ENCODE measurements around the gene KRTAP10-9. TPM values are rescaled to one million over a fixed set of nuclear protein-coding genes. Genes with fewer than 3 reads are reported as not detected.

The KRTAP10-9 gene
- polyA plus RNA-seq, 10 donors: not detected

GRCh38 chr21:44664691-44665090 is 37.8 kb downstream of the KRTAP10-9 start:
- DNase-seq: no peak

DNA sequence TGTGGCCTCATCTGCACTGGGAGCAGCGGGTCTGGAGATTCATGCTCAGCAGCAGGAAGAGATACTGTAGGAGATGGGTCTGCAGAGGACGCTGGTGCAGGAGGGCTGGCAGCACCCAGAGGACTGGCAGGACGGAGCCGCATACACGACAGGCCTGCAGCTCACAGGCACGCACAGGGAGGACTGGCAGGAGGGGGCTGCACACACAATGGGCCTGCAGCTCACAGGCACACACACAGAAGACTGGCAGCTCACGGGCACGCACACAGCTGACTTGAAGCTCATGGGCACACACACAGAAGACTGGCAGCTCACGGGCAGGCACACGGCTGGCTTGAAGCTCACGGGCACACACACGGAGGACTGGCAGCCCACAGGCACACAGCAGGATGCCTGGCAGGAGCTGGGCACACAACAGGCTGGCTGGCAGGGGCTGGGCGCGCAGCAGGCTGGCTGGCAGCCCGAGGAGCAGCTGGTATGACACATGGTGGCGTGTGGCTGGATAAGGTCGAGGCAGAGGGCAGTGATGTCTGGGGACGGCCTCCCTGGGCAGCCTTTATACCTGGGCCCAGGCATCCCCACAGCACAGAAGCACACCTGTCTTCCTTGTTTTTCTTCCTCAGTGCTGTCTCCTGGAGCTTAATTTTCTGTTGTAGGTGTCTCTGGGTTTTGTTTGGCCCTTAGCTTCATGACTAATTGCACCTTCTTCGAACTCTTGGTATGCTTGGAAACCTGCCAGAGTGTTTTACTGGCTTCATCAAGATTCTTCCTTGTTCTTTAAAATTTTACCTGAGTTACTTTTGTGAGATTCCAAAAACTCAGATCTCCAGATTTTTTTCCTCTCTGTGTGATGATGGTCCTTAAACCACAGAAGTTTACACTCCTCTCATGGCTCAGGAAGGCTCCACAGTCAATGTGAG is 39.8 kb downstream of the KRTAP10-9 start, which contains the start of gene KRTAP12-2:
Gene KRTAP12-2 (minus strand): TSS at position 527 of the 920 bp plus-strand sequence. CDS start 41 bp downstream, at position 486.
- DNase-seq: no peak

- no peak for DNase-seq
Measured at GRCh38 chr21:44667612-44668011, 40.7 kb downstream of the KRTAP10-9 start.

DNA sequence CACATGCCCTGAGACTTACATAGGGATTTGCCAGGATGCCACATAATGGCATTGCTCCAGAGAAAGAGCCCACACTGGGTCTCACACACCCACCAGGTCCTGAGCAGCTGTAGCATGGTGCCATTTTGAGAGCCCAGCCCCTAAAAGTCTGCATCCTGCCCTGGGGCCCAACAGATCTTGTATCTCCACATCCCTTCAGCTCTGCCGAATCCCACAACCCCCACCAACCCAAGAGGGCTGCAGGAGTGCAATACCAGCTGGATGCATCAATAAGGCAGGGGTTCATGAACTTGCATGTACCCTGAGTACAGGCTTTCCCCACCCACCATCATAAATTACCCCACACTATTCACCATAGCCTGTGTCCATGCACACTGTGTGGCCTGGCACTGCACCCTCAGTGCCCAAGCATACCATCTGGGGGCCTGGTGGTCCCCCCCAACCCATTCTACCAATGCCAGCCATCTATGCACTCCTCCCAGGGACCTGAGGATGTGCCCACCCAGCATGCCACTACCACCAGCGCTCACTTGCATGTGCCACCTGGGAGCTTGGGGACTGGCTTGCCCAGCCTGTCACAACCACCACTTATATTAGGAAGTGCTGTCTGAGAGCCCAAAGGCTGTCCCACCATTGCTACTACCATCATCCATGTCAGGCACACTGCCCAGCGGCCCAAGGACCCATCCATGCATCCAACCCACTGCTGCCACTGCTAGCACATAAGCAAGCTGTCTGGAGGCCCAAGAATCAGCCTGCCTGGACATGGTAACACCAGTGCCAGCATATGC is 43.9 kb downstream of the KRTAP10-9 start:
- DNase-seq: no peak

DNA sequence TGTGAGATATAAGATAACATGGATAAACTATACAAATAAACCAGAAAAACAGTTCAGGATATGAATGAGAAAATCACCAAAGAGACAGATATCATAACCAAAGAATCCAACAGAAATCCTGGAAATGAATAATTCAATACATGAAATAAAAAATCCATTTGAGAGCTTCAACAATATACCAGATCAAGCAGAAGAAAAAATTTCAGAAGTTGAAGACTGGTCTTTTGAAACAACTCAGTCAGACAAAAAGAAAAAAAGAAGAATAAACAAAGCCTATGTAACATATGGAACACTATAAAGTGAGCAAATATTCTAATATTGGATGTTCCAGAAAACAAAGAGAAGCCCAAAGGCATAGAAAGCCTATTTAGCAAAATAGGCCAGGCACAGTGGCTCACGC is 45.0 kb downstream of the KRTAP10-9 start:
- DNase-seq: no peak

DNA sequence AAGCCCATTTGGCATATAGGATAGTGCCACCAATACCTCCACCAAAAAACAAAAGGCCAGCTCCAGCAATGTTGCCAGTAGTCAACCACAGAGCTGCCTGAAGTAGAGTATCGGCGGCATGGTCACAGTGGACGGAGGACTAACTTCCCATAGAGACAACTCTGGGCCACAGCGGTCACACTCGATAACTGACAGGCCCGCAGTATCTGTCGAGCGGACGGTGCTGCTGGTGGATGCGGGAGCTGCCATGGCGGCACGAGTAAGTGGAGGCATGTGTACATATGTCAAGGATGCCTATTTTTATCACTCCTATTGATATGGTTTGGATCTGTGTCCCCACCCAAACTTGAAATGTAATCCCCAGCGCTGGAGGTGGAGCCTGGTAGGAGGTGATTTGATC is 51.0 kb downstream of the KRTAP10-9 start:
- no peak for DNase-seq

Other genes with a start within 250 kb of the KRTAP10-9 start
- 1 to 10 TPM; 2.0 to 4.3 (median 2.6) TPM for gene LRRC3, start 171.6 kb upstream of the KRTAP10-9 start, polyA plus RNA-seq (ENCODE audit: insufficient read length in 10 of 10)
- not detected for gene KRTAP10-1, start 86.9 kb upstream of the KRTAP10-9 start, polyA plus RNA-seq (ENCODE audit: insufficient read length in 10 of 10)
- not detected for gene KRTAP10-2, start 75.6 kb upstream of the KRTAP10-9 start, polyA plus RNA-seq (ENCODE audit: insufficient read length in 10 of 10)
- gene KRTAP10-3, start 68.3 kb upstream of the KRTAP10-9 start, polyA plus RNA-seq (ENCODE audit: insufficient read length in 10 of 10): not detected
- gene KRTAP10-4, start 53.4 kb upstream of the KRTAP10-9 start, polyA plus RNA-seq (ENCODE audit: insufficient read length in 10 of 10): not detected
- gene KRTAP10-5, start 46.5 kb upstream of the KRTAP10-9 start, polyA plus RNA-seq (ENCODE audit: insufficient read length in 10 of 10): not detected
- not detected for gene KRTAP10-6, start 34.6 kb upstream of the KRTAP10-9 start, polyA plus RNA-seq (ENCODE audit: insufficient read length in 10 of 10)
- not detected for gene KRTAP10-7, start 26.5 kb upstream of the KRTAP10-9 start, polyA plus RNA-seq (ENCODE audit: insufficient read length in 10 of 10)
- gene KRTAP10-8, start 15.0 kb upstream of the KRTAP10-9 start, polyA plus RNA-seq (ENCODE audit: insufficient read length in 10 of 10): not detected
- gene KRTAP10-10, start 10.3 kb downstream of the KRTAP10-9 start, polyA plus RNA-seq (ENCODE audit: insufficient read length in 10 of 10): not detected
- gene KRTAP10-11, start 19.3 kb downstream of the KRTAP10-9 start, polyA plus RNA-seq (ENCODE audit: insufficient read length in 10 of 10): not detected
- gene KRTAP12-4, start 27.6 kb downstream of the KRTAP10-9 start, polyA plus RNA-seq (ENCODE audit: insufficient read length in 10 of 10): not detected
- gene KRTAP12-3, start 30.8 kb downstream of the KRTAP10-9 start, polyA plus RNA-seq (ENCODE audit: insufficient read length in 10 of 10): not detected
- not detected for gene KRTAP12-2, start 39.8 kb downstream of the KRTAP10-9 start, polyA plus RNA-seq (ENCODE audit: insufficient read length in 10 of 10)
- gene KRTAP12-1, start 55.1 kb downstream of the KRTAP10-9 start, polyA plus RNA-seq (ENCODE audit: insufficient read length in 10 of 10): not detected
- not detected for gene KRTAP10-12, start 70.1 kb downstream of the KRTAP10-9 start, polyA plus RNA-seq (ENCODE audit: insufficient read length in 10 of 10)
- 1 to 10 TPM in 2 of 10 donors, under 1 TPM in 7, not detected in 1; 0.10 to 3.2 (median 0.22) TPM for gene TSPEAR, start 84.5 kb downstream of the KRTAP10-9 start, polyA plus RNA-seq (ENCODE audit: insufficient read length in 10 of 10)
- gene UBE2G2, start 174.7 kb downstream of the KRTAP10-9 start, polyA plus RNA-seq (ENCODE audit: insufficient read length in 10 of 10): 100 to 1,000 TPM in 3 of 10 donors, 10 to 100 TPM in 7; 54.9 to 109 (median 77.1) TPM
- 10 to 100 TPM; 60.0 to 88.6 (median 67.5) TPM for gene SUMO3, start 191.0 kb downstream of the KRTAP10-9 start, polyA plus RNA-seq (ENCODE audit: insufficient read length in 10 of 10)
- 100 to 1,000 TPM; 116 to 144 (median 127) TPM for gene PTTG1IP, start 246.6 kb downstream of the KRTAP10-9 start, polyA plus RNA-seq (ENCODE audit: insufficient read length in 10 of 10)